Psoas muscle (tissue), 8 donors: Measurements from ENCODE around the gene COL4A2. TPM values are rescaled to one million over a fixed set of nuclear protein-coding genes. Genes with fewer than 3 reads are reported as not detected.
"Not testable (repeated sequence)": the region's sequence is repeated elsewhere in the genome, so short reads cannot be mapped to it uniquely, and the experiment has no call there.

Experiments
- ATAC-seq, 4 donors: fragments of 200-7000 bp; cut with Tn5 transposase; one replicate each; pipeline ENCODE4 v1.9.1; 2020; ENCODE audit warnings: moderate library complexity in 3 of 4, mild to moderate bottlenecking in 2 of 4
- DNase-seq, 2 donors: peaks; one replicate each; pipeline ENCODE4 v3.0.0-alpha.2; 2020
- H3K27ac ChIP-seq: fragments of 200-600 bp; one replicate; pipeline ENCODE4 v1.8.0; 2022
- H3K27me3 ChIP-seq, 3 donors: fragments of 200-600 bp in 1 of 3; one replicate each; pipeline versions ENCODE4 v1.6.1 to v1.8.0; 2013 to 2022; ENCODE audit warnings: low read length in 2 of 3, mild to moderate bottlenecking in 2 of 3, moderate library complexity in 1 of 3; ENCODE audit not compliant: insufficient read depth in 3 of 3
- H3K36me3 ChIP-seq, 2 donors: fragments of 200-600 bp in 1 of 2; one replicate each; pipeline versions ENCODE4 v1.6.1 to v1.8.0; 2013 to 2022; ENCODE audit warnings: low read depth in 1 of 2, mild to moderate bottlenecking in 1 of 2, moderate library complexity in 1 of 2; ENCODE audit not compliant: insufficient read depth in 1 of 2
- H3K4me1 ChIP-seq: fragments of 200-600 bp; one replicate; pipeline ENCODE4 v1.8.0; 2022
- H3K4me3 ChIP-seq: fragments of 200-600 bp; one replicate; pipeline ENCODE4 v1.8.0; 2022; ENCODE audit warnings: mild to moderate bottlenecking
- H3K9me3 ChIP-seq: fragments of 200-600 bp; one replicate; pipeline ENCODE4 v1.8.0; 2022
- WGBS, 3 donors: extraction: QIAGEN DNeasy Blood & Tissue Kit; methylation state at CpG; one replicate each; pipeline versions ENCODE4 v1.1.6 to v1.1.7; 2013; 5-methylcytosine and 5-hydroxymethylcytosine counted together
- intact Hi-C, 2 donors: fragments of 100-400 bp; cut with DNase I; formaldehyde crosslinking; loops; one replicate each; pipeline versions ENCODE4 v1.11.0 to v1.14.2; 2022
- polyA plus RNA-seq, 3 donors: library from polyadenylated mRNA; stranded (reverse); fragments of 200-250 nt; gene quantifications; one replicate each; pipeline ENCODE4 v1.2.3, GENCODE V29; 2013
- total RNA-seq, 4 donors: library from RNA; stranded (reverse); fragmentation: NEBNext Ultra II Directional in 2 of 4; extraction: Animal tissue kit (Norgen Biotek cat#: 25700) in 2 of 4; gene quantifications; one replicate each; pipeline versions ENCODE4 v1.2.1 to v1.2.4, GENCODE V29; 2021 to 2023
- TF ChIP-seq, protein P1 (sequence below): fragments of 200-600 bp; IDR thresholded peaks from one replicate; pipeline ENCODE4 v1.8.0; 2022; ENCODE audit warnings: antibody characterized with exemption
- donor health status: healthy with polysubstance abuse.
- donor health status: DM: no; HTN: no; CAD: no; lungs with moderate emphysema.
- donor health status: Bipolar disorder and iron deficiency.
- donor health status: healthy.
- donor health status: DM: yes; HTN: yes; CAD: no.
- donor health status: DM: no; HTN: no; CAD: no.
- donor health status: DM: no; HTN: no; CAD: no.
- donor health status: DM: yes; HTN: yes; CAD: no.

COL4A2 gene
- total and polyA plus RNA-seq, 7 donors: 25.8 to 84.5 (median 57.8) TPM

DNA sequence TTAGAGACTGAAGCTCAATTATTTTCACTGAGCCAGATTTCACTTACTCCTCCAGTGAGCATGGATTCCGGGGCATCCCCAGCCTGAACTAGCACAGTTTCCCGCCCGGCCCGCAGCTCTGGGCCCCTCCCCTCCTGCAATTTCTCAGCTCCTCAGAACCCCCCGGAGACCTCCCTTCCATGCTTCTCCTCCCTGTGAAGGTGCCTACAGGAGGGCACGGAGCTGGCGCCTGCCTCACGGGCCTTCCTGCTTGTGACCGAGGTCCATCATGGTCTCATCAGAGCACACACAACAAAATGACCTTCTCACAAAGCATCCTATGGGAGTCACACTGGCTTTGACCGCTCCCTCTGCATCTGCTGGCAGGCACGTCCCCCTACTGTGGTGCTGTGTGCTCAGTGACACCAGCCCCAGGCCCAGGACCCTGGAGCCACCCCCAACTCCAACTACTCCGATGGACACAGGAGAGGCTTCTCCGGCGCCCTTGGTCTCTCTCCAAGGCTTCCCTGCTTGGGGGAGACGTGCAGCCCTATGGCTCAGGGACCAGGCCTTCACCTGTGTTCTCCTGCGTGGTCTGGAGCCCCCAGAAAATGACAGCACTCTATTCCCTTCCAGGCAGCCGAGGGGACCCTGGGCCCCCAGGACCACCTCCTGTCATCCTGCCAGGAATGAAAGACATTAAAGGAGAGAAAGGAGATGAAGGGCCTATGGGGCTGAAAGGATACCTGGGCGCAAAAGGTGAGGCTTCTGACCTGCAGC, 177.4 kb downstream of the COL4A2 start:
- DNase-seq (no peak), ATAC-seq (peak in 1 of 4 donors; percentile 17)
- Histone ChIP-seq H3K4me1 (no peaks in the 10 kb centered on the region), H3K9me3 (no peaks in the 10 kb centered on the region), H3K27ac (no peak overlapping the region), H3K36me3 (peaks cover 0 to 54% of the 10 kb centered on the region in 2 donors), H3K4me3 (no peak overlapping the region), H3K27me3 (no peaks in the 10 kb centered on the region)
- TF ChIP-seq, protein P1, sequence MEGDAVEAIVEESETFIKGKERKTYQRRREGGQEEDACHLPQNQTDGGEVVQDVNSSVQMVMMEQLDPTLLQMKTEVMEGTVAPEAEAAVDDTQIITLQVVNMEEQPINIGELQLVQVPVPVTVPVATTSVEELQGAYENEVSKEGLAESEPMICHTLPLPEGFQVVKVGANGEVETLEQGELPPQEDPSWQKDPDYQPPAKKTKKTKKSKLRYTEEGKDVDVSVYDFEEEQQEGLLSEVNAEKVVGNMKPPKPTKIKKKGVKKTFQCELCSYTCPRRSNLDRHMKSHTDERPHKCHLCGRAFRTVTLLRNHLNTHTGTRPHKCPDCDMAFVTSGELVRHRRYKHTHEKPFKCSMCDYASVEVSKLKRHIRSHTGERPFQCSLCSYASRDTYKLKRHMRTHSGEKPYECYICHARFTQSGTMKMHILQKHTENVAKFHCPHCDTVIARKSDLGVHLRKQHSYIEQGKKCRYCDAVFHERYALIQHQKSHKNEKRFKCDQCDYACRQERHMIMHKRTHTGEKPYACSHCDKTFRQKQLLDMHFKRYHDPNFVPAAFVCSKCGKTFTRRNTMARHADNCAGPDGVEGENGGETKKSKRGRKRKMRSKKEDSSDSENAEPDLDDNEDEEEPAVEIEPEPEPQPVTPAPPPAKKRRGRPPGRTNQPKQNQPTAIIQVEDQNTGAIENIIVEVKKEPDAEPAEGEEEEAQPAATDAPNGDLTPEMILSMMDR: no peak
- 91 to 95% (median 93%) methylated on average over 18 of the region's 18 CpGs for WGBS, 3 donors
- intact Hi-C loops: no loop called here

DNA sequence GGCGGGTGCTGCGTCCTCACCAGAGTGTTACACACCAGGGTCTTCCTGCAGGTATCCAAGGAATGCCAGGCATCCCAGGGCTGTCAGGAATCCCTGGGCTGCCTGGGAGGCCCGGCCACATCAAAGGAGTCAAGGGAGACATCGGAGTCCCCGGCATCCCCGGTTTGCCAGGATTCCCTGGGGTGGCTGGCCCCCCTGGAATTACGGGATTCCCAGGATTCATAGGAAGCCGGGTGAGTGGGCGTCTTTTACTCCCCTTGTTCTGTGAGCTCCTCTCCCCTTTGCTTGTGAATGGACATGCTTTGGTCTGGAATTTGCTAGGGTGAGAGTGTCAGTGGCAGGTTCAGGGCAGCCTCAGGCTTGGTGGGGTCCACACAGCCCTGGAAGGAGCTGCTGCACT, 178.5 kb downstream of the COL4A2 start:
- intact Hi-C loops: no loop called here
- Histone ChIP-seq H3K27ac (no peak overlapping the region), H3K27me3 (no peaks in the 10 kb centered on the region), H3K36me3 (peaks cover 0 to 60% of the 10 kb centered on the region in 2 donors), H3K4me1 (no peaks in the 10 kb centered on the region), H3K9me3 (no peaks in the 10 kb centered on the region), H3K4me3 (no peak overlapping the region)
- WGBS, 3 donors: 67 to 79% (median 74%) methylated on average over 9 of the region's 9 CpGs
- DNase-seq (no peak), ATAC-seq (no peak)
- TF ChIP-seq, protein P1: no peak

DNA sequence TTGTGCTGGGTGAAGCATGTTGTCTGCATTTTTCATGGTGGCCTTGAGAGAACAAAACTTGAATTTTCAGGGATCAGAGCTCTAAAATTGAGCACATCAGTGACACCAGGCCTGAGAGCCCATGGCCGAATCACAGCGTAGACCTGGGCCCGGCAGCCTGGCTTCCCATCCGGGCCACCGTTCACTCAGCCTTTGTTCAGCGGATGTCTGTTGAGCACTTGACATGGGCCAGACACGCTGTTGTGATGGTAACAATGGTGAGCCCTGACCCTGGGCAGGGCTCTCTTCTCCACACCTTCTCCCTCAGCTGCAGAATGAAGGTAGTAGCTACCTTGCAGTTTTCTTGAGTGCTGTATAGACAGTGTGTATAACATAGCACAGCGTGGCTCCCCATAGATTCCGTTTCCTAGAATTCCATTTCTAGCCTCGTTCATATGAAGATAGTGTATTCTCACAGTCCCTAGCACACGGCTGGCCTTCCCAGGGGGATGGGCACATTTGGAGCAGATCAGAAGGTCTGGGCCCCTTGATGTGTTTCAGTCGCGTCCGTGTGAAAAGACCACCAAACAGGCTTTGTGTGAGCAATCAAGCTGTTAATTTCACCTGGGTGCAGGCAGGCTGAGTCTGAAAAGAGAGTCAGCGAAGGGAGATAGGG, 179.1 kb downstream of the COL4A2 start:
- no peaks in the 10 kb centered on the region for H3K27me3 ChIP-seq
- H3K4me1 ChIP-seq: no peaks in the 10 kb centered on the region
- H3K27ac ChIP-seq: no peak overlapping the region
- DNase-seq (no peak), ATAC-seq (no peak)
- H3K4me3 ChIP-seq: no peak overlapping the region
- 84 to 92% (median 90%) methylated on average over 15 of the region's 15 CpGs for WGBS, 3 donors
- intact Hi-C loops: no loop called here
- TF ChIP-seq, protein P1: no peak
- no peaks in the 10 kb centered on the region for H3K9me3 ChIP-seq
- peaks cover 0 to 63% of the 10 kb centered on the region in 2 donors for H3K36me3 ChIP-seq

DNA sequence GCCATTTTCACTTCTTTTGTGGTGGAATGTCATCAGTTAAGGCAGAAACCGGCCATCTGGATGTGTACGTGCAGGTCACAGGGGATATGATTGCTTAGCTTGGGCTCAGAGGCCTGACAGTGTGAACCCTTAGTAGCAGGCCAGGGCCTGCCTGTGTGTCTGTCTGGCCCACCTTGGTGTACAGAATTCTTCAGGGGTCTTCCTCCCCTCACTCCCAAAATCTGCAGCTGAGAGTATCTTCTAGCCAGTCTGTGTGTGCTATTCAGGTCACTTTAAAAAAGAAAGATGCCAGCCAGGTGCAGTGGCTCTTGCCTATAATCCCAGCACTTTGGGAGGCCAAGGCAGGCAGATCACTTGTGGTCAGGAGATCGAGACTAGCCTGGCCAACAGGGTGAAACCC, 179.8 kb downstream of the COL4A2 start:
- H3K4me1 ChIP-seq, H3K27ac ChIP-seq, H3K4me3 ChIP-seq, H3K9me3 ChIP-seq, DNase-seq, H3K27me3 ChIP-seq, intact Hi-C loops, ATAC-seq: not testable (repeated sequence)
- 85 to 86% (median 85%) methylated on average over 3 of the region's 3 CpGs for whole genome bisulfite sequencing, 3 donors
- peaks cover 0 to 69% of the 10 kb centered on the region in 2 donors for H3K36me3 ChIP-seq

DNA sequence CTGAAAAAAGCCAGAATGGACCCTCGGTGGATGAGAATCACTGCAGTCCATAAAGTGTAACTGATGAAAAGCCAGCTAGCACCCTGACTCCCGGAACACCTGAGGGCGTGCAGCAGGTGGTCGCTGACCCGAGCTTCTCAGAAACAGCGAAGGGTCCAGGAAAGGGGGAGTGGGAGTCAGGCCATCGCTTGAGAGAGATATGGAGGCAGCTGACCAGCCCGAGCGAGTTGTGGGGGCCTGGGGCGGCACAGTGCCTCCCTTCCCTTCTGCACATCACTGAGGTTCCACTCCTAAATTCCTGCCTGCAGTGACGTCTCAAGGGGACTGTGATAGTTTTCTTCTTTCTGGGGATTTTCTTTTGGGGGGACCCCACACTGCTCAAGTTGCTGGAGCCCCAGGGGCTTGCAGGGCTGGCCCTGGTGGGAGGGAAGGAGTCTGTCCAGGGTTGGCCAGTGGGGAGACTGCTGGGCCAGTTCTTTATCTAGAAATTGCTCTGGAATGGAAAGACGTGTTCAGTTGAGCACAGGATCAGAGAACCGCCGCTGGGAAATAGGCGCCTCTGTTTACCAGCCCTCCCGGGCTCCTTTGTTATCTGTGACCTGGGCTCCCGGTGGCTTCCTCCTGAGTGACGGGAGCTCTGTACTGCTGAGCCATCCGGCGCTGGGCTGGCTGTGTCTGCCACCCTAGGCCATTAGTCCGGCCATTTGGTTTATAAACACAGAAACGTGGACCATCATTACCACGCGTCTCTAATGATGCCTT, 183.1 kb downstream of the COL4A2 start:
- Histone ChIP-seq H3K36me3 (peaks cover 3 to 60% of the 10 kb centered on the region in 2 donors), H3K27me3 (no peaks in the 10 kb centered on the region), H3K4me3 (no peak overlapping the region), H3K27ac (no peak overlapping the region), H3K4me1 (no peaks in the 10 kb centered on the region), H3K9me3 (no peaks in the 10 kb centered on the region)
- DNase-seq: no peak
- intact Hi-C loops: no loop called here
- TF ChIP-seq, protein P1: no peak
- WGBS, 3 donors: 85 to 91% (median 88%) methylated on average over 24 of the region's 24 CpGs
- ATAC-seq: no peak
